ENCODE data around the gene SLC32A1. TPM values are rescaled to one million over a fixed set of nuclear protein-coding genes. Genes with fewer than 3 reads are reported as not detected.

SLC32A1 gene
- total RNA-seq, 1 experiment from 2014 or later: not detected

DNA sequence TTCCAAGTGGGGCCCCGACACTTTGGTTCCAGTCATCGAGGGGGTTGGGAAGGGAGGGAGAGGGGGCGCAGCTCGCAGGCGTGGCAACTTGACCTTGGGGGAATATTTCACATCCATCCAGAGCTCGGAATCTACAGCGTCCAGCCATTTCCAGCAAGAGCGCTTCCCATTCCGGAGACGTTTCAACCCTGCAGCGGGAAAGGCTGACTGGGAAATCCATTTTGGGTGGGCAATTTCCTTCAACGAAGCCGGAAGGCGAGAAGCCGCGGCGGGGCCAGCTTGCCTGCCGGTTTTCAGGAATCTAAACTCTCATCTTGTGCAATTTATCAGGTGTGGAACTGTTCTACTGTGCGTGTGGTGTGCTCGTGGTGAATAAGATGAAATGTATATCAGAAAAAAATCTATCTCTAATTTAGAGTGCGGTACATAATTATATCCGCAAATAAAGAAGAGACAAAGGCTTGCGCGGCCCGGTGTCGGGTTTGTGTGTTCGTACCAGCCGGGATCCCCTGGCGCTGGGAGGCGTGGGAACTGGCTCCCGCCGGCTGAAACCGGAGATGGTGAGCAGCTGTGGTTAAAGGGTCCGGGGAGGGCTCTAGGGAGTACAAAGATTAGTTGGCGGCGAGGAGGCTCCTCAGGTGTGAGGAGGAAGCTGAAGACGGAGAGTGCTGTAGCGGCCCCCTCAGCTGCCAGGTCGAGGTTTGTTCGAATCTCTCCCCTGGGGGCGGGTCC, 4.8 kb downstream of the SLC32A1 start:
- DNase-seq: no peak
- intact Hi-C loops (cut with micrococcal nuclease; ENCODE audit: unreplicated experiment): no loop called here
- Mint-ChIP-seq H3K36me3 (ENCODE audit: insufficient read depth, unreplicated experiment) (peaks cover 13% of the 10 kb centered on the region), H3K9me3 (ENCODE audit: low read depth, unreplicated experiment) (no peaks in the 10 kb centered on the region), H3K27me3 (ENCODE audit: unreplicated experiment) (peaks cover 100% of the 10 kb centered on the region), H3K4me1 (ENCODE audit: low read depth, unreplicated experiment) (peaks cover 22% of the 10 kb centered on the region), H3K27ac (ENCODE audit: unreplicated experiment) (no peak overlapping the region), H3K4me3 (ENCODE audit: low read depth, unreplicated experiment) (no peak overlapping the region)
- BruUV-seq (replicated peaks): no TSS peak
- CTCF ChIA-PET: interaction anchor here (0.6 to 1.1 kb wide), 2 partner anchors 24 to 78 kb away, joined by 3 to 4 read pairs; no protein-coding TSS in a partner anchor
- TF ChIP-seq, protein P1, sequence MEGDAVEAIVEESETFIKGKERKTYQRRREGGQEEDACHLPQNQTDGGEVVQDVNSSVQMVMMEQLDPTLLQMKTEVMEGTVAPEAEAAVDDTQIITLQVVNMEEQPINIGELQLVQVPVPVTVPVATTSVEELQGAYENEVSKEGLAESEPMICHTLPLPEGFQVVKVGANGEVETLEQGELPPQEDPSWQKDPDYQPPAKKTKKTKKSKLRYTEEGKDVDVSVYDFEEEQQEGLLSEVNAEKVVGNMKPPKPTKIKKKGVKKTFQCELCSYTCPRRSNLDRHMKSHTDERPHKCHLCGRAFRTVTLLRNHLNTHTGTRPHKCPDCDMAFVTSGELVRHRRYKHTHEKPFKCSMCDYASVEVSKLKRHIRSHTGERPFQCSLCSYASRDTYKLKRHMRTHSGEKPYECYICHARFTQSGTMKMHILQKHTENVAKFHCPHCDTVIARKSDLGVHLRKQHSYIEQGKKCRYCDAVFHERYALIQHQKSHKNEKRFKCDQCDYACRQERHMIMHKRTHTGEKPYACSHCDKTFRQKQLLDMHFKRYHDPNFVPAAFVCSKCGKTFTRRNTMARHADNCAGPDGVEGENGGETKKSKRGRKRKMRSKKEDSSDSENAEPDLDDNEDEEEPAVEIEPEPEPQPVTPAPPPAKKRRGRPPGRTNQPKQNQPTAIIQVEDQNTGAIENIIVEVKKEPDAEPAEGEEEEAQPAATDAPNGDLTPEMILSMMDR (IDR thresholded peaks at IDR 0.05; ENCODE audit: unreplicated experiment): no peak

DNA sequence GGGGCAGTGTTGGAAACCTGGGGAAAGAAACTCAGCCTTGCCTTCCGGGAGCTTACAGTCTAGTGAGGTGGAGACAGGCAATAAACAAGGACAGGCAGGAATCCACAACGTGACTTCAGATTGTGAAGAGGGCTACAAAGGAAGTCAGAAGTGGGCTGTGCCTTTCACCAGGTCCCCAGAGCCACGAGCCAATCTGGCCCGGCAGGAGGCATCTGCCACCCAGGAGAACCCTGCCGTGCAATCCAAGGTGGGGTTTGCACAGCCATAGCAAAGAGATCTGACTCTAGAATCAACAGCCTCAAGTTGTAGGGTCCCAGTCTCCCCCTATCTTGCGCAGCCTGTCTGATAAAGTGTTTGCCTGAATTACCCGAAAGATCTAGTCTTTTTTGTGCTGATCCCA, 5.5 kb downstream of the SLC32A1 start:
- intact Hi-C loops (cut with micrococcal nuclease; ENCODE audit: unreplicated experiment): loop anchor here (5.0 kb wide), 2 partner anchors 82 to 163 kb away; no protein-coding TSS in a partner anchor
- H3K9me3 Mint-ChIP-seq (ENCODE audit: low read depth, unreplicated experiment): no peaks in the 10 kb centered on the region
- TF ChIP-seq, protein P1 (IDR thresholded peaks at IDR 0.05; ENCODE audit: unreplicated experiment): no peak
- H3K4me3 Mint-ChIP-seq (ENCODE audit: low read depth, unreplicated experiment): peak overlapping the region; percentile 58
- peak overlapping the region; percentile 40 for H3K27ac Mint-ChIP-seq (ENCODE audit: unreplicated experiment)
- H3K4me1 Mint-ChIP-seq (ENCODE audit: low read depth, unreplicated experiment): peaks cover 22% of the 10 kb centered on the region
- BruUV-seq (replicated peaks): no TSS peak
- H3K36me3 Mint-ChIP-seq (ENCODE audit: insufficient read depth, unreplicated experiment): peaks cover 13% of the 10 kb centered on the region
- no peak for DNase-seq
- CTCF ChIA-PET: interaction anchor here (1.1 kb wide), 1 partner anchor 79 kb away, joined by 4 read pairs; no protein-coding TSS in a partner anchor
- peaks cover 100% of the 10 kb centered on the region for H3K27me3 Mint-ChIP-seq (ENCODE audit: unreplicated experiment)

DNA sequence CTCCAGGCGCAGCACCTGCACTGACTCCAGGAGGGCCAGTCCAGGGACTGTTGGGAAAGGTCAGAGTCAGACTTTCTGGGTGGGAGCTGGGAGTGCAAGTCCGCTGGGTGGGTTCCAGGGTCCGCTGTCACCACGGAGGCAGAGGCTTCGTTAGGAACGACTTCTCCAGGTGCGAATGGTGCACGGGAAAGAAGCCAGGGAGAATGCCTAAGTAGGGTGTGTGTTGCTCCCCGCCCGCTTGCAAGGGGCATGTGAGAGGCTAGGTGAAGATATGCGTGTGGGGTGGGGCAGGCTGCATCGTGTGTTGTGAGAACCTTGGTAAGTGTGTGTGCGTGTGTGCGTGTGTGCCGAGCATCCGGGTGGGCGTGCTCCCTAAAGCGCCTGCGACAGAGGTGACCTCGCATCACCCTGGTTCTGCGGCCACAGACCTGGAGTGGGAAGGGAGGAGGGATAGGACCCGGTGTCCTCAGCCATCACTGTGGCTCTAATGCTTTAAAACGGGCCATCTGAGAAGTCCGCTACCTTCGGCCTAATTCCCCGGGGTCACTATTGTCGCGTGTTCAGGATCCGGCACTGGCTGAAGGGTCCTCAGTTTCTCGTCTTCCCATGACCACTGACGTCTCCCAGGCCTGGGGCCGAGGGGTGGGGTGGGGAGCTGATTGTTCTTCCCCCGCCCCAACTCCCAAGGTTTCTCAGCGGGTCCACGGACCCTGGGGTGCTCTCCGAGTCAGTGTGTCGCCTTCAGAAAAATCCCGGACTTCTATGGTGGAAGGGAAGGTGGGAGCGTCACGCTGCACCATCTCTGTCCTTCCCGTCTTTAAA, 6.1 kb downstream of the SLC32A1 start:
- intact Hi-C loops (cut with micrococcal nuclease; ENCODE audit: unreplicated experiment): loop anchor here (5.0 kb wide), 2 partner anchors 83 to 162 kb away; no protein-coding TSS in a partner anchor
- peaks cover 13% of the 10 kb centered on the region for H3K36me3 Mint-ChIP-seq (ENCODE audit: insufficient read depth, unreplicated experiment)
- H3K9me3 Mint-ChIP-seq (ENCODE audit: low read depth, unreplicated experiment): no peaks in the 10 kb centered on the region
- no TSS peak for BruUV-seq (replicated peaks)
- peak overlapping the region; percentile 40 for H3K27ac Mint-ChIP-seq (ENCODE audit: unreplicated experiment)
- H3K27me3 Mint-ChIP-seq (ENCODE audit: unreplicated experiment): peaks cover 100% of the 10 kb centered on the region
- CTCF ChIA-PET: interaction anchor here (0.5 kb wide), 1 partner anchor 23 kb away, joined by 5 read pairs; no protein-coding TSS in a partner anchor
- peaks cover 22% of the 10 kb centered on the region for H3K4me1 Mint-ChIP-seq (ENCODE audit: low read depth, unreplicated experiment)
- peak; percentile 44 for DNase-seq
- peak overlapping the region; percentile 58 for H3K4me3 Mint-ChIP-seq (ENCODE audit: low read depth, unreplicated experiment)
- TF ChIP-seq, protein P1 (IDR thresholded peaks at IDR 0.05; ENCODE audit: unreplicated experiment): no peak

DNA sequence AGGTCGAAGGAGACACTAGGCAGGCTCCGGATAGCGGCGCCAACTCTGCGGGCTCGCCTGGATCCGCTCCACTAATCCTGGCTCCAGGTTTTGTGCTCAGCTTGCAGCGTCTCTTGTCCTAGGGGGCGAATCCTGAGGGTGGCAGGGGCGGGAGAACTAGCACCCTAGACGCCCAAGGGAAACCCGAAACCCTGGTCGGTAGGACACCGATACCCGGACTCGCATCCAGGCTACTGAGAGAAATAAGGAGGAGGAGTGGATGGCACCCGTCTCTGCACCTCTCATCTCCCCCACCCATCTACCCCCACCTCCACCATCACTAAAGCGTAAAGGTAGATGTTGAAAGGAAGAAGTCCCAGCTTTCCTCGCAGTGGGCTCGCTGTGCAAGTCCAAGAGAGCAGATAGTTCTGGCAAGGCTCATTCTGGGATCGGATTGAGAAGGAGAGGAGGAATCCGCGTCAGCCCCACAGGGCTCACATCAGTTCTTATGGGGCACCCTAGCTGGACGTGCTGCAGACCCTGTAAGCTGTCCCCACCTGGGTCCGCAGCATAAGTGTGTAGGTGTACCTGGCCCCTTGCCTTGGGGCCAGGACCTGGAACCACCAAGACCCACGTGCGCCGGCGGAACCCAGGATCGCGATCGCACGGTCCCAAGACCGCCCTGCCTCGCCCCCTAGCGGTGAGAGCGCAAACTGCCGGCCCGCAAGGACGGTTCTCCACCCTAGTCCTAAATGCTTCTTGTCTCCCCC, 6.9 kb downstream of the SLC32A1 start:
- TF ChIP-seq, protein P1 (IDR thresholded peaks at IDR 0.05; ENCODE audit: unreplicated experiment): peak; percentile 100
- Mint-ChIP-seq H3K4me3 (ENCODE audit: low read depth, unreplicated experiment) (peak overlapping the region; percentile 58), H3K4me1 (ENCODE audit: low read depth, unreplicated experiment) (peaks cover 22% of the 10 kb centered on the region), H3K27ac (ENCODE audit: unreplicated experiment) (no peak overlapping the region), H3K27me3 (ENCODE audit: unreplicated experiment) (peaks cover 100% of the 10 kb centered on the region), H3K9me3 (ENCODE audit: low read depth, unreplicated experiment) (no peaks in the 10 kb centered on the region), H3K36me3 (ENCODE audit: insufficient read depth, unreplicated experiment) (peaks cover 13% of the 10 kb centered on the region)
- intact Hi-C loops (cut with micrococcal nuclease; ENCODE audit: unreplicated experiment): loop anchor here (5.0 kb wide), 2 partner anchors 84 to 161 kb away; no protein-coding TSS in a partner anchor
- CTCF ChIA-PET: interaction anchor here (0.5 to 0.6 kb wide), 2 partner anchors 24 to 287 kb away, joined by 4 to 5 read pairs; no protein-coding TSS in a partner anchor
- DNase-seq: peak; percentile 92
- BruUV-seq (replicated peaks): no TSS peak
